ENCODE data around the gene LORICRIN. TPM values are rescaled to one million over a fixed set of nuclear protein-coding genes. Genes with fewer than 3 reads are reported as not detected.
"Not testable (repeated sequence)": the region's sequence is repeated elsewhere in the genome, so short reads cannot be mapped to it uniquely, and the experiment has no call there.

The LORICRIN gene
- total and polyA plus RNA-seq, 2 experiments from 2014 or later, result not detected

DNA sequence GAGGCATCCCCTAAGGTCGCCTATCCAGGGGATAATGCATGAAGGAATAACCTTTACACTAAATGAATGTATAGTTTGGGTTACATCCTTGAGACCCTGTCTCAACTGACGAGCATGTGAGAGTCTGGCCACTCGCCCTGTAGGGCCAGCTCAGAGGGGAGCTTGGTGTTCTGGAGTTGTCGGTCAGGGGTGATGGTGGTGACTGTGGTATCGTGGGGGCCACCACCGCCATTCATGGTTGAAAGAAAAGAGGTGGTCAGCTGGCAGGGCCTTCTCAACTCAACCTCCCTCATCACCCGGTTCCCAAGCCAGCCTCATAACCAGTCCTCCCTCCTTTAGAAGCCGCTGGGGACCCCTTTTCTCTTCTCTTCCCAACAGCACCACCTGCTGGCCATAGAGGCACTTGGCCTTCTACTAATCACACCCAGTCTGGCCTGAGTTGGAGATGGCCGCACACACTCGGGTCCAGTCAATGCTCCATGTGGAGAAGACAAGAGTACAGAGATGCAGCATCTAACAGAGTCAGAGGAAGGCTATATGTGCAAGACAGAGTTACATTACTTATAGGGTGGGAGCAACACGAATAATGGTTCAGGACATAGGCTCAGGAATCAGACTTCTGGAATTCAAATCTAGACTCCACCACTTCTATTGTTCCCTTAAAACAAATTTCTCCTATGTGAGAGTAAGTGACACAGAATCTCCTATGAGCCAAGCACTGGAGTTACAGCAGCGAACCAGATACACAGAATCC is 30.2 kb upstream of the LORICRIN start:
- TF ChIP-seq, protein P1, sequence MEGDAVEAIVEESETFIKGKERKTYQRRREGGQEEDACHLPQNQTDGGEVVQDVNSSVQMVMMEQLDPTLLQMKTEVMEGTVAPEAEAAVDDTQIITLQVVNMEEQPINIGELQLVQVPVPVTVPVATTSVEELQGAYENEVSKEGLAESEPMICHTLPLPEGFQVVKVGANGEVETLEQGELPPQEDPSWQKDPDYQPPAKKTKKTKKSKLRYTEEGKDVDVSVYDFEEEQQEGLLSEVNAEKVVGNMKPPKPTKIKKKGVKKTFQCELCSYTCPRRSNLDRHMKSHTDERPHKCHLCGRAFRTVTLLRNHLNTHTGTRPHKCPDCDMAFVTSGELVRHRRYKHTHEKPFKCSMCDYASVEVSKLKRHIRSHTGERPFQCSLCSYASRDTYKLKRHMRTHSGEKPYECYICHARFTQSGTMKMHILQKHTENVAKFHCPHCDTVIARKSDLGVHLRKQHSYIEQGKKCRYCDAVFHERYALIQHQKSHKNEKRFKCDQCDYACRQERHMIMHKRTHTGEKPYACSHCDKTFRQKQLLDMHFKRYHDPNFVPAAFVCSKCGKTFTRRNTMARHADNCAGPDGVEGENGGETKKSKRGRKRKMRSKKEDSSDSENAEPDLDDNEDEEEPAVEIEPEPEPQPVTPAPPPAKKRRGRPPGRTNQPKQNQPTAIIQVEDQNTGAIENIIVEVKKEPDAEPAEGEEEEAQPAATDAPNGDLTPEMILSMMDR (IDR thresholded peaks at IDR 0.05; ENCODE audit: low read depth, low read length), result peak; percentile 51
- H3K4me1 ChIP-seq (ENCODE audit: low read depth); H3K27ac ChIP-seq; H3K4me3 ChIP-seq; H3K36me3 ChIP-seq; H3K27me3 ChIP-seq; H3K9me3 ChIP-seq (ENCODE audit: low read depth): not testable (repeated sequence)
- DNase-seq (ENCODE audit: low read depth in 1 of 2, low spot score in 1 of 2), result peak; percentile 6 to 58

DNA sequence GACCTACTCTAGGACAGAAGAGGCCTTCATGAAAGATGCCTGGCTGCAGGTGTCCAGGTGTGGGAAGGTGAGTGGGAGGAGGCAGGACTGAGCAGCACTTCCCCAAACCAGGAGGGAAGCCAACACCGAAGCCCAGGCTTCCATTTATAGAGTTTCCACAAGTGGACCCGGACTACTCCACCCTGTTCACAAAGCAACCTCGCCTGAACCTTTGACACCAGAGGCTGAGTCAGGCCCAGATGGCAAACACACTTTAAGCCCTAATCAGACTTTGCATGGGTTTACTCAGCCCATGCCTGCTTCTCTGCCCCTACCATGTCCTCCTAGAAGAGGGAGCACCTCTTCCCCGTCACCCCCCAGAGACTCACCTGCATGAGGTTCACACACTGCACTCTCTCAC is 28.1 kb upstream of the LORICRIN start:
- TF ChIP-seq, protein P1 (IDR thresholded peaks at IDR 0.05; ENCODE audit: low read depth, low read length), result no peak
- no peak for DNase-seq (ENCODE audit: low read depth in 1 of 2, low spot score in 1 of 2)
- H3K27me3 ChIP-seq, result no peaks in the 10 kb centered on the region
- H3K4me1 ChIP-seq (ENCODE audit: low read depth), result no peaks in the 10 kb centered on the region
- H3K4me3 ChIP-seq, result no peak overlapping the region
- no peaks in the 10 kb centered on the region for H3K36me3 ChIP-seq
- no peak overlapping the region for H3K27ac ChIP-seq
- H3K9me3 ChIP-seq (ENCODE audit: low read depth), result no peaks in the 10 kb centered on the region

DNA sequence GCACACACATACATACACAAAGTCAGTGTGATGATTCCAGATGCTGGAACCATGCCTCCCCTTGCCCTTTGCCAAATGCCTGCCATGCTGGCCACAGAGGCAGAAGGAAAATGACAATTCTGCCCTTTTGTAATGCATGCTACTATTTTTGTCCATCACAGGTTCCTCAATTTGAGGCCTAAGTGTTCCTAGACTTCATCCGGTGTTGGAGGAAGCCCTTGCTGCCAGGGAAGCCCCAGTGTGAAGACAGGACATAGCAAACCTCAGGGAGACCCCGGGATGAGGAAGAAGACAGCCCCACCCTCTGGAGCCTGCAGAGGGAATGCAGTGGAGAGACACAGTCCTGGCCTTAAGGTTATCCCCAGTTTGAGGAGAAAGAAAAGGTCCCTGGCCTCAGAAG is 27.7 kb upstream of the LORICRIN start:
- no peaks in the 10 kb centered on the region for H3K36me3 ChIP-seq
- H3K9me3 ChIP-seq (ENCODE audit: low read depth), result no peaks in the 10 kb centered on the region
- DNase-seq (ENCODE audit: low read depth in 1 of 2, low spot score in 1 of 2), result no peak
- no peak overlapping the region for H3K4me3 ChIP-seq
- no peaks in the 10 kb centered on the region for H3K27me3 ChIP-seq
- H3K4me1 ChIP-seq (ENCODE audit: low read depth), result no peaks in the 10 kb centered on the region
- H3K27ac ChIP-seq, result no peak overlapping the region
- TF ChIP-seq, protein P1 (IDR thresholded peaks at IDR 0.05; ENCODE audit: low read depth, low read length), result no peak

DNA sequence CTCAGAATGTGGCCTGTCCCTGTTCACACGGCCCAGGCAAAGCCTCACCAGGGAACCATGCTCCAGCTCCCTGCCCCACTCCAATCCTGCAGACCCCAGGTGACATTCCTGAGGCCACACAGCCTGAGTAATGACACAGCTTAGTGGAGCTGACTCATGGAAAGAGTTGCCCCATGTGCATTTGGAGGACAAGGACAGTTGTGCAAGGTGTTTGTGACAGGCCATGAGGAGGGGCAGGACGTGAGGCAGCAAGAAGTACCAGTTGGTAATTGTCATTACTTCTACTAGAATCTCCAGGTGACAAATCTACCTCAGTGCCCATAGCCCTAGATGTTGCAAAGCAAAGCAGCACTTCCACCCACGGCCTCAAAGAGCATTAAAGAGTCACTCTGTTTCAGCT is 26.9 kb upstream of the LORICRIN start:
- no peak overlapping the region for H3K4me3 ChIP-seq
- no peak for DNase-seq (ENCODE audit: low read depth in 1 of 2, low spot score in 1 of 2)
- no peaks in the 10 kb centered on the region for H3K27me3 ChIP-seq
- no peaks in the 10 kb centered on the region for H3K9me3 ChIP-seq (ENCODE audit: low read depth)
- no peak overlapping the region for H3K27ac ChIP-seq
- H3K4me1 ChIP-seq (ENCODE audit: low read depth), result no peaks in the 10 kb centered on the region
- H3K36me3 ChIP-seq, result no peaks in the 10 kb centered on the region
- TF ChIP-seq, protein P1 (IDR thresholded peaks at IDR 0.05; ENCODE audit: low read depth, low read length), result no peak

DNA sequence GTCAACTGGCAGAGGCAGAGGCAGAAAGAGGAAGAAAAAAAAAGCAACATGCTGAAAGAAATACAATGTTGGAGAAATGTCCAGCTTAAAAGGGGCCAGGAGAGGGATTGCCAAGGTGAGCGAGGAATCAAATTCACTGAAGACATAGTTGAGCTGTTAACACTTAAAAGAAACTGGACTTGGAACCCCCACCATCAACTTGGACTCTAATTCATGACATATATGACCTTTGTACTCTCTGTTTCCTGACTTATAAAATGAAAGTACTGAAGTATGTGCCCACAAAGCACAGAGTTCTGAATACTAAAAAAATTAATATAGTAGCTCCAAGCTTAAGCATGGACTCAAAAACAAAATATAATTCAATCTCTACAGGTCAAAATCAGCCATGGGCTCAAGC is 26.0 kb upstream of the LORICRIN start:
- no peak for DNase-seq (ENCODE audit: low read depth in 1 of 2, low spot score in 1 of 2)
- no peak overlapping the region for H3K27ac ChIP-seq
- H3K27me3 ChIP-seq, result no peaks in the 10 kb centered on the region
- no peak overlapping the region for H3K4me3 ChIP-seq
- H3K36me3 ChIP-seq, result no peaks in the 10 kb centered on the region
- TF ChIP-seq, protein P1 (IDR thresholded peaks at IDR 0.05; ENCODE audit: low read depth, low read length), result no peak
- H3K9me3 ChIP-seq (ENCODE audit: low read depth), result no peaks in the 10 kb centered on the region
- no peaks in the 10 kb centered on the region for H3K4me1 ChIP-seq (ENCODE audit: low read depth)
